HCT116 (cell line): ENCODE results near the gene CRYBG2.

Source experiments
- CEBPB ChIP-seq: IDR thresholded peaks from 2 replicates; pipeline ENCODE4 v1.6.1; 2012; ENCODE audit warnings: low read depth
- EZH2 ChIP-seq: fragments of 200-600 bp; sonication (generic); IDR thresholded peaks from 2 replicates; pipeline ENCODE4 v1.6.1; 2017; ENCODE audit warnings: antibody characterized with exemption, mixed run types
- JUND ChIP-seq: IDR thresholded peaks from 2 replicates; pipeline ENCODE4 v1.6.1; 2012
- POLR2AphosphoS5 ChIP-seq: IDR thresholded peaks from 2 replicates; pipeline ENCODE4 v1.6.1; 2011; ENCODE audit warnings: mild to moderate bottlenecking, low read depth, low read length, moderate library complexity
- TF ChIP-seq, protein P1 (sequence below), 3 experiments: fragments of 200-600 bp in 1 of 3; sonication (generic) in 1 of 3; IDR thresholded peaks in 2 of 3; conservative IDR thresholded peaks in 1 of 3; 2 replicates each; pipeline ENCODE4 v1.5.1; 2012 to 2017; ENCODE audit warnings: low read depth in 2 of 3, low read length in 2 of 3, antibody characterized with exemption in 1 of 3, borderline replicate concordance in 1 of 3, control low read depth in 1 of 3, mild to moderate bottlenecking in 1 of 3, mixed read lengths in 1 of 3, mixed run types in 1 of 3, moderate library complexity in 1 of 3; ENCODE audit not compliant: insufficient read depth in 1 of 3
- TF ChIP-seq, protein P2 (sequence below): IDR thresholded peaks from 2 replicates; pipeline ENCODE4 v1.6.1; 2012; ENCODE audit warnings: low read depth
- TF ChIP-seq, protein P3 (sequence below): IDR thresholded peaks from 2 replicates; pipeline ENCODE4 v1.6.1; 2012

DNA sequence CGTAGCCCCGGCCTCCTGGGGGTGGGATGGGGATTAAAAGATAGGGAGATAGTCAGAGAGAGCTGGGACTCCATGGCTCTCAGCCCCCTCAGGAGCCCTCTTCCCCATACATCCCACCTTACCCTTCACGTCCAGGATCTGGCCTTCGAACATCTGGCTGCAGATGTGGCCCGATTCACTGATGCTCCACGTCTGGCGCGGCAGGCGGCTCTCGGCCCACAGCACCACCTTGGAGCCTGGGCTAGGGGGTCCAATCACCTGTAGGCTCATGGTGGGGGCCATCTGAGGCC, 31.9 kb downstream of the CRYBG2 start:
- TF ChIP-seq EZH2 (no peak), CEBPB (no peak), JUND (no peak), POLR2AphosphoS5 (no peak)
- TF ChIP-seq, protein P1, sequence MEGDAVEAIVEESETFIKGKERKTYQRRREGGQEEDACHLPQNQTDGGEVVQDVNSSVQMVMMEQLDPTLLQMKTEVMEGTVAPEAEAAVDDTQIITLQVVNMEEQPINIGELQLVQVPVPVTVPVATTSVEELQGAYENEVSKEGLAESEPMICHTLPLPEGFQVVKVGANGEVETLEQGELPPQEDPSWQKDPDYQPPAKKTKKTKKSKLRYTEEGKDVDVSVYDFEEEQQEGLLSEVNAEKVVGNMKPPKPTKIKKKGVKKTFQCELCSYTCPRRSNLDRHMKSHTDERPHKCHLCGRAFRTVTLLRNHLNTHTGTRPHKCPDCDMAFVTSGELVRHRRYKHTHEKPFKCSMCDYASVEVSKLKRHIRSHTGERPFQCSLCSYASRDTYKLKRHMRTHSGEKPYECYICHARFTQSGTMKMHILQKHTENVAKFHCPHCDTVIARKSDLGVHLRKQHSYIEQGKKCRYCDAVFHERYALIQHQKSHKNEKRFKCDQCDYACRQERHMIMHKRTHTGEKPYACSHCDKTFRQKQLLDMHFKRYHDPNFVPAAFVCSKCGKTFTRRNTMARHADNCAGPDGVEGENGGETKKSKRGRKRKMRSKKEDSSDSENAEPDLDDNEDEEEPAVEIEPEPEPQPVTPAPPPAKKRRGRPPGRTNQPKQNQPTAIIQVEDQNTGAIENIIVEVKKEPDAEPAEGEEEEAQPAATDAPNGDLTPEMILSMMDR (IDR thresholded peaks at IDR 0.05 in 2 of 3, conservative IDR thresholded peaks at IDR 0.05 in 1 of 3; ENCODE audit: borderline replicate concordance in 1 of 3, insufficient read depth in 1 of 3, low read depth in 2 of 3, low read length in 2 of 3) = no peak
- TF ChIP-seq, protein P2, sequence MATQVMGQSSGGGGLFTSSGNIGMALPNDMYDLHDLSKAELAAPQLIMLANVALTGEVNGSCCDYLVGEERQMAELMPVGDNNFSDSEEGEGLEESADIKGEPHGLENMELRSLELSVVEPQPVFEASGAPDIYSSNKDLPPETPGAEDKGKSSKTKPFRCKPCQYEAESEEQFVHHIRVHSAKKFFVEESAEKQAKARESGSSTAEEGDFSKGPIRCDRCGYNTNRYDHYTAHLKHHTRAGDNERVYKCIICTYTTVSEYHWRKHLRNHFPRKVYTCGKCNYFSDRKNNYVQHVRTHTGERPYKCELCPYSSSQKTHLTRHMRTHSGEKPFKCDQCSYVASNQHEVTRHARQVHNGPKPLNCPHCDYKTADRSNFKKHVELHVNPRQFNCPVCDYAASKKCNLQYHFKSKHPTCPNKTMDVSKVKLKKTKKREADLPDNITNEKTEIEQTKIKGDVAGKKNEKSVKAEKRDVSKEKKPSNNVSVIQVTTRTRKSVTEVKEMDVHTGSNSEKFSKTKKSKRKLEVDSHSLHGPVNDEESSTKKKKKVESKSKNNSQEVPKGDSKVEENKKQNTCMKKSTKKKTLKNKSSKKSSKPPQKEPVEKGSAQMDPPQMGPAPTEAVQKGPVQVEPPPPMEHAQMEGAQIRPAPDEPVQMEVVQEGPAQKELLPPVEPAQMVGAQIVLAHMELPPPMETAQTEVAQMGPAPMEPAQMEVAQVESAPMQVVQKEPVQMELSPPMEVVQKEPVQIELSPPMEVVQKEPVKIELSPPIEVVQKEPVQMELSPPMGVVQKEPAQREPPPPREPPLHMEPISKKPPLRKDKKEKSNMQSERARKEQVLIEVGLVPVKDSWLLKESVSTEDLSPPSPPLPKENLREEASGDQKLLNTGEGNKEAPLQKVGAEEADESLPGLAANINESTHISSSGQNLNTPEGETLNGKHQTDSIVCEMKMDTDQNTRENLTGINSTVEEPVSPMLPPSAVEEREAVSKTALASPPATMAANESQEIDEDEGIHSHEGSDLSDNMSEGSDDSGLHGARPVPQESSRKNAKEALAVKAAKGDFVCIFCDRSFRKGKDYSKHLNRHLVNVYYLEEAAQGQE = no peak
- TF ChIP-seq, protein P3, sequence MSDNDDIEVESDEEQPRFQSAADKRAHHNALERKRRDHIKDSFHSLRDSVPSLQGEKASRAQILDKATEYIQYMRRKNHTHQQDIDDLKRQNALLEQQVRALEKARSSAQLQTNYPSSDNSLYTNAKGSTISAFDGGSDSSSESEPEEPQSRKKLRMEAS = no peak
